GM08714 (cell line): ENCODE data around the gene BLCAP.
"Not testable (repeated sequence)": the region's sequence is repeated elsewhere in the genome, so short reads cannot be mapped to it uniquely, and the experiment has no call there.

Source experiments
- H3K4me3 ChIP-seq: fragments of 200-500 bp; sonication (Bioruptor generic); 2 replicates; pipeline ENCODE4 v1.5.1; 2014; ENCODE audit warnings: mild to moderate bottlenecking, low read length, inconsistent platforms
- ZNF274 ChIP-seq: IDR thresholded peaks from 2 replicates; pipeline ENCODE4 v1.6.1; 2012; ENCODE audit warnings: mild to moderate bottlenecking, low read depth, low read length

Gene BLCAP

GRCh38 chr20:37503256-37503927 lies 24.3 kb downstream of the BLCAP start:
- TF ChIP-seq ZNF274 = no peak
- no peak overlapping the region for H3K4me3 ChIP-seq

- no peak for TF ChIP-seq ZNF274
- H3K4me3 ChIP-seq = no peak overlapping the region
These were observed 25.0 kb downstream of the BLCAP start for GRCh38 chr20:37502654-37503053.

GRCh38 chr20:37501940-37502339 lies 25.7 kb downstream of the BLCAP start:
- no peak overlapping the region for H3K4me3 ChIP-seq
- no peak for TF ChIP-seq ZNF274

GRCh38 chr20:37500311-37500710 lies 27.4 kb downstream of the BLCAP start:
- TF ChIP-seq ZNF274 = no peak

GRCh38 chr20:37498066-37498665 lies 29.5 kb downstream of the BLCAP start:
- H3K4me3 ChIP-seq = no peak overlapping the region
- no peak for TF ChIP-seq ZNF274

More at GRCh38 chr20:37500311-37500710, 27.4 kb downstream of the BLCAP start:
- H3K4me3 ChIP-seq = no peak overlapping the region

GRCh38 chr20:37494796-37495195 lies 32.9 kb downstream of the BLCAP start:
- no peak for TF ChIP-seq ZNF274
- no peak overlapping the region for H3K4me3 ChIP-seq

- H3K4me3 ChIP-seq = no peak overlapping the region
- TF ChIP-seq ZNF274 = no peak
These were observed 33.4 kb downstream of the BLCAP start for GRCh38 chr20:37494301-37494700.

- TF ChIP-seq ZNF274 = no peak
- no peak overlapping the region for H3K4me3 ChIP-seq
These were observed 34.7 kb downstream of the BLCAP start for GRCh38 chr20:37492945-37493344.

- H3K4me3 ChIP-seq = no peak overlapping the region
- no peak for TF ChIP-seq ZNF274
These were observed 35.5 kb downstream of the BLCAP start for GRCh38 chr20:37492096-37492625.

- no peak overlapping the region for H3K4me3 ChIP-seq
- no peak for TF ChIP-seq ZNF274
These were observed 36.9 kb downstream of the BLCAP start for GRCh38 chr20:37490663-37491350.

GRCh38 chr20:37486209-37486608 lies 41.5 kb downstream of the BLCAP start:
- H3K4me3 ChIP-seq = not testable (repeated sequence)

- TF ChIP-seq ZNF274 = no peak
- H3K4me3 ChIP-seq = no peak overlapping the region
These were observed 43.3 kb downstream of the BLCAP start for GRCh38 chr20:37484331-37484730.

- no peak for TF ChIP-seq ZNF274
- H3K4me3 ChIP-seq = no peak overlapping the region
These were observed 46.1 kb downstream of the BLCAP start for GRCh38 chr20:37481610-37482009.

- H3K4me3 ChIP-seq = no peak overlapping the region
- no peak for TF ChIP-seq ZNF274
These were observed 46.8 kb downstream of the BLCAP start for GRCh38 chr20:37480919-37481318.

GRCh38 chr20:37479925-37480691 lies 47.6 kb downstream of the BLCAP start:
- no peak overlapping the region for H3K4me3 ChIP-seq
- TF ChIP-seq ZNF274 = no peak
